Small intestine (tissue), 7 donors: ENCODE data around the gene PTPRK. TPM values are rescaled to one million over a fixed set of nuclear protein-coding genes. Genes with fewer than 3 reads are reported as not detected.
A peak's percentile ranks its signal among the peaks of the same experiment; 100 is the strongest.

Experiments used
- DNase-seq, 2 donors: peaks; one replicate each; pipeline versions ENCODE4 v3.0.0 to v3.0.0-alpha.2; 2013
- FAIRE-seq: peaks from 2 replicates; lab custom pipeline; 2012; peaks lifted over from hg19 to GRCh38; lab: Jason Lieb, UNC
- H3K27ac ChIP-seq, 3 donors: one replicate each; pipeline ENCODE4 v1.5.1; 2013; ENCODE audit warnings: low read length in 2 of 3, mild to moderate bottlenecking in 2 of 3, control low read depth in 1 of 3, inconsistent platforms in 1 of 3, low read depth in 1 of 3, moderate library complexity in 1 of 3
- H3K27me3 ChIP-seq, 3 donors: one replicate each; pipeline ENCODE4 v1.6.1; 2013; ENCODE audit warnings: low read length in 3 of 3, inconsistent platforms in 1 of 3; ENCODE audit not compliant: control insufficient read depth in 3 of 3, insufficient read depth in 3 of 3
- H3K36me3 ChIP-seq, 3 donors: one replicate each; pipeline ENCODE4 v1.6.1; 2013; ENCODE audit warnings: low read length in 3 of 3, inconsistent platforms in 1 of 3, low read depth in 1 of 3, mild to moderate bottlenecking in 1 of 3, moderate library complexity in 1 of 3; ENCODE audit not compliant: control insufficient read depth in 3 of 3, insufficient read depth in 2 of 3
- H3K4me1 ChIP-seq, 3 donors: one replicate each; pipeline ENCODE4 v1.6.1; 2013; ENCODE audit warnings: low read length in 2 of 3, inconsistent platforms in 1 of 3, low read depth in 1 of 3, mild to moderate bottlenecking in 1 of 3, moderate library complexity in 1 of 3; ENCODE audit not compliant: control insufficient read depth in 3 of 3, insufficient read depth in 2 of 3
- H3K4me3 ChIP-seq, 3 donors: one replicate each; pipeline ENCODE4 v1.5.1; 2013; ENCODE audit warnings: low read length in 3 of 3, control low read depth in 1 of 3, inconsistent platforms in 1 of 3, low read depth in 1 of 3, mild to moderate bottlenecking in 1 of 3, moderate library complexity in 1 of 3
- H3K9me3 ChIP-seq, 2 donors: one replicate each; pipeline ENCODE4 v1.6.1; 2013; ENCODE audit warnings: low read depth in 1 of 2, low read length in 1 of 2; ENCODE audit not compliant: control insufficient read depth in 2 of 2, insufficient read depth in 1 of 2
- WGBS, 3 donors: extraction: QIAGEN DNeasy Blood & Tissue Kit; methylation state at CpG; one replicate each; pipeline ENCODE4 v1.1.7; 2013; 5-methylcytosine and 5-hydroxymethylcytosine counted together
- polyA plus RNA-seq, 4 donors: library from polyadenylated mRNA; stranded (reverse) in 3 of 4; unstranded in 1 of 4; fragments of 200-250 nt in 3 of 4; fragments of 120-200 nt in 1 of 4; gene quantifications; one replicate each; pipeline versions ENCODE4 v1.2.1 to v1.2.3, GENCODE V29; 2013
- donor health status: healthy with polysubstance abuse.
- donor health status: control.
- donor health status: control.
- donor health status: Bipolar disorder and iron deficiency.
- donor health status: healthy.

Gene PTPRK
- polyA plus RNA-seq, 4 donors = 15.9 to 72.5 (median 20.6) TPM

GRCh38 chr6:128403618-128404444 is 116.6 kb downstream of the PTPRK start:
- H3K36me3 ChIP-seq = peaks cover 0 to 3% (median 2%) of the 10 kb centered on the region in 3 donors
- H3K4me1 ChIP-seq = peaks cover 0 to 4% (median 0%) of the 10 kb centered on the region in 3 donors
- H3K9me3 ChIP-seq = no peaks in the 10 kb centered on the region
- FAIRE-seq (no peak), DNase-seq (no peak)
- no peak overlapping the region for H3K4me3 ChIP-seq
- H3K27ac ChIP-seq = no peak overlapping the region
- WGBS, 3 donors = 89 to 96% (median 93%) methylated on average over 4 of the region's 4 CpGs
- H3K27me3 ChIP-seq = no peaks in the 10 kb centered on the region

GRCh38 chr6:128400875-128401274 is 119.5 kb downstream of the PTPRK start:
- H3K9me3 ChIP-seq = no peaks in the 10 kb centered on the region
- FAIRE-seq = no peak
- H3K27ac ChIP-seq = no peak overlapping the region
- H3K4me1 ChIP-seq = no peaks in the 10 kb centered on the region
- H3K36me3 ChIP-seq = peaks cover 0 to 8% (median 2%) of the 10 kb centered on the region in 3 donors
- no peak overlapping the region for H3K4me3 ChIP-seq
- WGBS, 3 donors = 80 to 89% (median 86%) methylated on average over 4 of the region's 4 CpGs
- no peak for DNase-seq
- no peaks in the 10 kb centered on the region for H3K27me3 ChIP-seq

- Histone ChIP-seq H3K27me3 (no peaks in the 10 kb centered on the region), H3K36me3 (peaks cover 0 to 11% (median 2%) of the 10 kb centered on the region in 3 donors), H3K9me3 (no peaks in the 10 kb centered on the region), H3K4me1 (no peaks in the 10 kb centered on the region), H3K27ac (no peak overlapping the region), H3K4me3 (no peak overlapping the region)
- DNase-seq (no peak), FAIRE-seq (no peak)
- WGBS, 3 donors = 90 to 97% (median 96%) methylated on average over 9 of the region's 9 CpGs
These were observed 122.4 kb downstream of the PTPRK start for GRCh38 chr6:128397996-128398395.

- WGBS, 3 donors = 91 to 94% (median 92%) methylated on average over 3 of the region's 3 CpGs
- no peak for FAIRE-seq
- H3K36me3 ChIP-seq = peaks cover 0 to 13% (median 2%) of the 10 kb centered on the region in 3 donors
These were observed 124.8 kb downstream of the PTPRK start for GRCh38 chr6:128395596-128395995.

GRCh38 chr6:128395188-128395587 is 125.2 kb downstream of the PTPRK start:
- 14 to 48% (median 44%) methylated on average over 3 of the region's 3 CpGs for WGBS, 3 donors
- DNase-seq (peak in 1 of 2 donors; percentile 30), FAIRE-seq (peak; percentile 5)
- no peaks in the 10 kb centered on the region for H3K4me1 ChIP-seq
- H3K27me3 ChIP-seq = no peaks in the 10 kb centered on the region
- H3K4me3 ChIP-seq = no peak overlapping the region
- no peaks in the 10 kb centered on the region for H3K9me3 ChIP-seq
- no peak overlapping the region for H3K27ac ChIP-seq
- peaks cover 0 to 13% (median 2%) of the 10 kb centered on the region in 3 donors for H3K36me3 ChIP-seq

More at GRCh38 chr6:128395596-128395995, 124.8 kb downstream of the PTPRK start:
- no peak overlapping the region for H3K4me3 ChIP-seq
- no peaks in the 10 kb centered on the region for H3K27me3 ChIP-seq
- DNase-seq = no peak
- no peaks in the 10 kb centered on the region for H3K9me3 ChIP-seq
- H3K27ac ChIP-seq = no peak overlapping the region
- no peaks in the 10 kb centered on the region for H3K4me1 ChIP-seq

- DNase-seq (no peak), FAIRE-seq (no peak)
- no peak overlapping the region for H3K27ac ChIP-seq
- H3K9me3 ChIP-seq = no peaks in the 10 kb centered on the region
- peaks cover 0 to 13% (median 2%) of the 10 kb centered on the region in 3 donors for H3K36me3 ChIP-seq
- no peaks in the 10 kb centered on the region for H3K4me1 ChIP-seq
- WGBS, 3 donors = 90 to 96% (median 95%) methylated on average over 1 of the region's 1 CpG
- no peak overlapping the region for H3K4me3 ChIP-seq
- H3K27me3 ChIP-seq = no peaks in the 10 kb centered on the region
These were observed 126.2 kb downstream of the PTPRK start for GRCh38 chr6:128394167-128394566.

GRCh38 chr6:128389820-128390534 is 130.4 kb downstream of the PTPRK start:
- Histone ChIP-seq H3K27me3 (no peaks in the 10 kb centered on the region), H3K4me1 (peaks cover 0 to 9% (median 0%) of the 10 kb centered on the region in 3 donors), H3K4me3 (no peak overlapping the region), H3K9me3 (no peaks in the 10 kb centered on the region), H3K36me3 (peaks cover 0 to 4% (median 0%) of the 10 kb centered on the region in 3 donors), H3K27ac (no peak overlapping the region)
- 69 to 86% (median 82%) methylated on average over 4 of the region's 4 CpGs for WGBS, 3 donors
- DNase-seq (no peak), FAIRE-seq (no peak)

GRCh38 chr6:128388380-128388779 is 132.0 kb downstream of the PTPRK start:
- peak; percentile 21 to 35 for DNase-seq
- Histone ChIP-seq H3K9me3 (no peaks in the 10 kb centered on the region), H3K27me3 (no peaks in the 10 kb centered on the region), H3K4me3 (no peak overlapping the region), H3K36me3 (peaks cover 0 to 4% (median 0%) of the 10 kb centered on the region in 3 donors), H3K27ac (no peak overlapping the region), H3K4me1 (peaks cover 0 to 9% (median 0%) of the 10 kb centered on the region in 3 donors)
- 0 to 4% (median 3%) methylated on average over 1 of the region's 1 CpG for WGBS, 3 donors
- FAIRE-seq = no peak
